Uterus (tissue), 4 donors: ENCODE data around the gene IL1A. TPM values are rescaled to one million over a fixed set of nuclear protein-coding genes. Genes with fewer than 3 reads are reported as not detected.

Experiments used
- DNase-seq, 2 donors: peaks; one replicate each; pipeline ENCODE4 v3.0.0-alpha.2; 2019 to 2020
- H3K27ac ChIP-seq, 2 donors: fragments of 200-600 bp; sonication (generic); 1 replicate in 1 of 2; 2 replicates in 1 of 2; pipeline ENCODE4 v1.5.1; 2016 to 2018
- H3K27me3 ChIP-seq, 2 donors: fragments of 200-600 bp; sonication (generic); one replicate each; pipeline ENCODE4 v1.5.1; 2018 to 2019; ENCODE audit warnings: control low read depth in 1 of 2
- H3K36me3 ChIP-seq, 2 donors: fragments of 200-600 bp; sonication (generic); one replicate each; pipeline ENCODE4 v1.5.1; 2019; ENCODE audit warnings: control low read depth in 1 of 2
- H3K4me1 ChIP-seq, 2 donors: fragments of 200-600 bp; sonication (generic); one replicate each; pipeline ENCODE4 v1.5.1; 2018 to 2019; ENCODE audit warnings: control low read depth in 1 of 2
- H3K4me3 ChIP-seq, 2 donors: fragments of 200-600 bp; sonication (generic); 1 replicate in 1 of 2; 2 replicates in 1 of 2; pipeline ENCODE4 v1.5.1; 2018 to 2019; ENCODE audit warnings: mild to moderate bottlenecking in 1 of 2
- H3K9me3 ChIP-seq, 2 donors: fragments of 200-600 bp; sonication (generic); one replicate each; pipeline ENCODE4 v1.5.1; 2019; ENCODE audit warnings: control low read depth in 1 of 2
- CTCF ChIP-seq, 4 experiments: fragments of 200-600 bp in 2 of 4; fragments of 450-650 bp in 2 of 4; sonication (generic) in 2 of 4; IDR thresholded peaks; one replicate each; pipeline ENCODE4 v1.5.1; 2016 to 2019; ENCODE audit warnings: antibody characterized with exemption in 4 of 4, mild to moderate bottlenecking in 2 of 4, moderate library complexity in 1 of 4
- POLR2A ChIP-seq, 2 donors: fragments of 450-650 bp; IDR thresholded peaks; one replicate each; pipeline ENCODE4 v1.6.1; 2016; ENCODE audit warnings: antibody characterized with exemption in 2 of 2, mild to moderate bottlenecking in 1 of 2, moderate library complexity in 1 of 2
- intact Hi-C: fragments of 100-400 bp; cut with DNase I; formaldehyde crosslinking; loops from one replicate; pipeline ENCODE4 v1.15.1; 2023; ENCODE audit warnings: low total_unique reads
- total RNA-seq, 4 donors: library from RNA; depleted of rRNA in 3 of 4; stranded (reverse); fragments of >200 nt in 3 of 4; gene quantifications; one replicate each; pipeline versions ENCODE4 v1.1.0 to v1.2.4, GENCODE V29; 2014 to 2023
- donor health status: DM: yes; HTN: yes; CAD: no.

The IL1A gene
- total RNA-seq, 4 donors from 2014 or later, result 0.41 TPM; not detected in 3

GRCh38 chr2:112793449-112793978 lies 9.2 kb upstream of the IL1A start:
- no peak for TF ChIP-seq POLR2A (IDR thresholded peaks at IDR 0.05)
- no peaks in the 10 kb centered on the region for H3K9me3 ChIP-seq
- no peak overlapping the region for H3K27ac ChIP-seq
- intact Hi-C loops, result no loop called here
- H3K36me3 ChIP-seq, result no peaks in the 10 kb centered on the region
- no peak for DNase-seq
- H3K27me3 ChIP-seq, result no peaks in the 10 kb centered on the region
- H3K4me3 ChIP-seq, result no peak overlapping the region
- no peaks in the 10 kb centered on the region for H3K4me1 ChIP-seq

GRCh38 chr2:112792419-112792818 lies 8.1 kb upstream of the IL1A start:
- no peaks in the 10 kb centered on the region for H3K9me3 ChIP-seq
- no peaks in the 10 kb centered on the region for H3K27me3 ChIP-seq
- TF ChIP-seq POLR2A (IDR thresholded peaks at IDR 0.05) (no peak), CTCF (IDR thresholded peaks at IDR 0.05) (no peak)
- intact Hi-C loops, result no loop called here
- H3K36me3 ChIP-seq, result no peaks in the 10 kb centered on the region
- H3K4me3 ChIP-seq, result no peak overlapping the region
- H3K27ac ChIP-seq, result no peak overlapping the region
- H3K4me1 ChIP-seq, result no peaks in the 10 kb centered on the region
- no peak for DNase-seq

GRCh38 chr2:112791693-112792230 lies 7.5 kb upstream of the IL1A start:
- Histone ChIP-seq H3K27me3 (no peaks in the 10 kb centered on the region), H3K27ac (no peak overlapping the region), H3K4me1 (no peaks in the 10 kb centered on the region), H3K9me3 (no peaks in the 10 kb centered on the region), H3K36me3 (no peaks in the 10 kb centered on the region), H3K4me3 (no peak overlapping the region)
- intact Hi-C loops, result no loop called here
- TF ChIP-seq CTCF (IDR thresholded peaks at IDR 0.05) (no peak), POLR2A (IDR thresholded peaks at IDR 0.05) (no peak)
- DNase-seq, result no peak

GRCh38 chr2:112791019-112791418 lies 6.7 kb upstream of the IL1A start:
- Histone ChIP-seq H3K27ac (no peak overlapping the region), H3K27me3 (no peaks in the 10 kb centered on the region), H3K36me3 (no peaks in the 10 kb centered on the region), H3K9me3 (no peaks in the 10 kb centered on the region), H3K4me1 (no peaks in the 10 kb centered on the region), H3K4me3 (no peak overlapping the region)
- DNase-seq, result no peak
- intact Hi-C loops, result no loop called here
- no peak for TF ChIP-seq CTCF (IDR thresholded peaks at IDR 0.05)
- no peak for TF ChIP-seq POLR2A (IDR thresholded peaks at IDR 0.05)

- DNase-seq, result no peak
- Histone ChIP-seq H3K4me1 (no peaks in the 10 kb centered on the region), H3K27me3 (no peaks in the 10 kb centered on the region), H3K27ac (no peak overlapping the region), H3K9me3 (no peaks in the 10 kb centered on the region), H3K36me3 (no peaks in the 10 kb centered on the region), H3K4me3 (no peak overlapping the region)
- intact Hi-C loops, result no loop called here
- TF ChIP-seq CTCF (IDR thresholded peaks at IDR 0.05), result no peak
- no peak for TF ChIP-seq POLR2A (IDR thresholded peaks at IDR 0.05)
Measured at GRCh38 chr2:112790305-112790704, 6.0 kb upstream of the IL1A start.

GRCh38 chr2:112789186-112789585 lies 4.9 kb upstream of the IL1A start:
- intact Hi-C loops, result no loop called here
- no peaks in the 10 kb centered on the region for H3K36me3 ChIP-seq
- no peaks in the 10 kb centered on the region for H3K27me3 ChIP-seq

More at GRCh38 chr2:112789186-112789585, 4.9 kb upstream of the IL1A start:
- no peaks in the 10 kb centered on the region for H3K9me3 ChIP-seq
- no peak for DNase-seq
- no peak overlapping the region for H3K4me3 ChIP-seq
- H3K27ac ChIP-seq, result no peak overlapping the region
- TF ChIP-seq POLR2A (IDR thresholded peaks at IDR 0.05) (no peak), CTCF (IDR thresholded peaks at IDR 0.05) (no peak)
- H3K4me1 ChIP-seq, result no peaks in the 10 kb centered on the region
